Activated CD8-positive, alpha-beta memory T cell treated with anti-CD3 and anti-CD28 coated beads for 36 hours (primary cell): ENCODE results near the gene TMEM14B. TPM values are rescaled to one million over a fixed set of nuclear protein-coding genes. Genes with fewer than 3 reads are reported as not detected.

Experiments
- CTCF ChIA-PET: fragments of 350-600 bp; sonication (Branson Sonifier 250); formaldehyde crosslinking; loops from one replicate; lab custom pipeline; 2021; ENCODE audit warnings: antibody characterized with exemption; lab: Charles Lee
- POLR2A ChIA-PET: fragments of 350-600 bp; sonication (Branson Sonifier 250); formaldehyde crosslinking; loops from one replicate; lab custom pipeline; 2021; ENCODE audit warnings: antibody characterized with exemption; lab: Charles Lee
- total RNA-seq, 2 experiments: library from RNA; stranded (reverse); gene quantifications; one replicate each; pipeline ENCODE4 v1.2.3, GENCODE V29; 2021

Gene TMEM14B
- total RNA-seq, 2 experiments from 2014 or later = 98.0 to 99.3 TPM

GRCh38 chr6:10793695-10794094 lies 46.1 kb downstream of the TMEM14B start:
- POLR2A ChIA-PET = no interaction called here
- CTCF ChIA-PET = no interaction called here

GRCh38 chr6:10794239-10794638 lies 46.6 kb downstream of the TMEM14B start:
- ChIA-PET CTCF (no interaction called here), POLR2A (no interaction called here)

GRCh38 chr6:10800810-10801209 lies 53.2 kb downstream of the TMEM14B start:
- CTCF ChIA-PET = interaction anchor here (0.7 to 3.2 kb wide), 2 partner anchors 37 to 322 kb away, joined by 3 to 12 read pairs; no protein-coding TSS in a partner anchor
- POLR2A ChIA-PET = no interaction called here

- POLR2A ChIA-PET = no interaction called here
- CTCF ChIA-PET = interaction anchor here (0.7 to 3.2 kb wide), 3 partner anchors 38 to 323 kb away, joined by 3 to 12 read pairs (median 5); partner anchors contain the start of gene PAK1IP1
These were observed 53.7 kb downstream of the TMEM14B start for GRCh38 chr6:10801224-10801848.

Other genes starting within 250 kb of the TMEM14B start
- gene GCNT2, start 226.5 kb upstream of the TMEM14B start, total RNA-seq = 1 to 10 TPM; 1.7 TPM
- 1 to 10 TPM; 5.5 to 5.7 TPM for gene C6orf52, start 53.2 kb upstream of the TMEM14B start, total RNA-seq
- gene PAK1IP1, start 52.8 kb upstream of the TMEM14B start, total RNA-seq = 10 to 100 TPM; 53.7 to 55.9 TPM
- gene TMEM14C, start 24.7 kb upstream of the TMEM14B start, total RNA-seq = 10 to 100 TPM; 66.9 to 68.5 TPM
- 1 to 10 TPM; 2.5 to 2.8 TPM for gene MAK, start 90.7 kb downstream of the TMEM14B start, total RNA-seq
- gene GCM2, start 134.2 kb downstream of the TMEM14B start, total RNA-seq = not detected
- gene SYCP2L, start 139.2 kb downstream of the TMEM14B start, total RNA-seq = not detected